ENCODE measurements around the gene ARL14.

The ARL14 gene

GRCh38 chr3:160676547-160677303, at the start of gene ARL14:
ARL14 (plus strand) TSS chr3:160677160; CDS start chr3:160677347, 187 bp downstream.
- H3K27ac Mint-ChIP-seq, result peak within 1 kb of the TSS; percentile 40
- peaks cover 4% of the 10 kb centered on the region for H3K4me1 Mint-ChIP-seq
- no peaks in the 10 kb centered on the region for H3K27me3 Mint-ChIP-seq
- ATAC-seq, result no peak
- no peaks in the 10 kb centered on the region for H3K9me3 Mint-ChIP-seq
- no peak within 1 kb of the TSS for H3K4me3 Mint-ChIP-seq
- H3K36me3 Mint-ChIP-seq, result no peaks in the 10 kb centered on the region

- Mint-ChIP-seq H3K27me3 (peaks cover 5% of the 10 kb centered on the region), H3K4me3 (no peak overlapping the region), H3K27ac (no peak overlapping the region), H3K9me3 (no peaks in the 10 kb centered on the region), H3K4me1 (no peaks in the 10 kb centered on the region), H3K36me3 (no peaks in the 10 kb centered on the region)
- no peak for ATAC-seq
Measured at GRCh38 chr3:160629491-160629890, 47.5 kb upstream of the ARL14 start.

- no peak overlapping the region for H3K27ac Mint-ChIP-seq
Measured at GRCh38 chr3:160633361-160634083, 43.4 kb upstream of the ARL14 start.

GRCh38 chr3:160635213-160635612, 41.7 kb upstream of the ARL14 start:
- ATAC-seq, result no peak
- no peaks in the 10 kb centered on the region for H3K36me3 Mint-ChIP-seq
- H3K4me3 Mint-ChIP-seq, result no peak overlapping the region
- peaks cover 8% of the 10 kb centered on the region for H3K27me3 Mint-ChIP-seq
- no peak overlapping the region for H3K27ac Mint-ChIP-seq
- H3K9me3 Mint-ChIP-seq, result no peaks in the 10 kb centered on the region
- no peaks in the 10 kb centered on the region for H3K4me1 Mint-ChIP-seq

More at GRCh38 chr3:160633361-160634083, 43.4 kb upstream of the ARL14 start:
- H3K36me3 Mint-ChIP-seq, result no peaks in the 10 kb centered on the region
- no peaks in the 10 kb centered on the region for H3K4me1 Mint-ChIP-seq
- H3K4me3 Mint-ChIP-seq, result no peak overlapping the region
- peaks cover 8% of the 10 kb centered on the region for H3K27me3 Mint-ChIP-seq
- H3K9me3 Mint-ChIP-seq, result no peaks in the 10 kb centered on the region
- ATAC-seq, result no peak

GRCh38 chr3:160637086-160637485, 39.9 kb upstream of the ARL14 start:
- Mint-ChIP-seq H3K36me3 (no peaks in the 10 kb centered on the region), H3K4me3 (no peak overlapping the region), H3K27ac (no peak overlapping the region), H3K9me3 (no peaks in the 10 kb centered on the region), H3K4me1 (no peaks in the 10 kb centered on the region), H3K27me3 (peaks cover 8% of the 10 kb centered on the region)
- ATAC-seq, result no peak

GRCh38 chr3:160638184-160638583, 38.8 kb upstream of the ARL14 start:
- Mint-ChIP-seq H3K4me1 (no peaks in the 10 kb centered on the region), H3K27ac (no peak overlapping the region), H3K9me3 (no peaks in the 10 kb centered on the region), H3K27me3 (peaks cover 8% of the 10 kb centered on the region), H3K4me3 (no peak overlapping the region), H3K36me3 (no peaks in the 10 kb centered on the region)
- ATAC-seq, result no peak

- Mint-ChIP-seq H3K27me3 (no peaks in the 10 kb centered on the region), H3K27ac (no peak overlapping the region), H3K4me3 (no peak overlapping the region), H3K36me3 (no peaks in the 10 kb centered on the region), H3K9me3 (no peaks in the 10 kb centered on the region), H3K4me1 (peaks cover 5% of the 10 kb centered on the region)
- ATAC-seq, result no peak
Measured at GRCh38 chr3:160641665-160642309, 35.2 kb upstream of the ARL14 start.

- Mint-ChIP-seq H3K9me3 (no peaks in the 10 kb centered on the region), H3K4me1 (peaks cover 5% of the 10 kb centered on the region), H3K27ac (no peak overlapping the region), H3K4me3 (no peak overlapping the region), H3K36me3 (no peaks in the 10 kb centered on the region), H3K27me3 (no peaks in the 10 kb centered on the region)
- peak; percentile 76 for ATAC-seq
Measured at GRCh38 chr3:160643994-160644393, 33.0 kb upstream of the ARL14 start.

- no peak overlapping the region for H3K4me3 Mint-ChIP-seq
- no peak overlapping the region for H3K27ac Mint-ChIP-seq
- ATAC-seq, result no peak
- H3K36me3 Mint-ChIP-seq, result no peaks in the 10 kb centered on the region
- no peaks in the 10 kb centered on the region for H3K9me3 Mint-ChIP-seq
- H3K4me1 Mint-ChIP-seq, result peaks cover 5% of the 10 kb centered on the region
- H3K27me3 Mint-ChIP-seq, result no peaks in the 10 kb centered on the region
Measured at GRCh38 chr3:160644491-160644890, 32.5 kb upstream of the ARL14 start.

GRCh38 chr3:160648701-160649100, 28.3 kb upstream of the ARL14 start:
- Mint-ChIP-seq H3K27ac (no peak overlapping the region), H3K9me3 (no peaks in the 10 kb centered on the region), H3K27me3 (no peaks in the 10 kb centered on the region), H3K4me1 (peaks cover 5% of the 10 kb centered on the region), H3K4me3 (no peak overlapping the region), H3K36me3 (no peaks in the 10 kb centered on the region)
- no peak for ATAC-seq

- Mint-ChIP-seq H3K9me3 (no peaks in the 10 kb centered on the region), H3K4me1 (peaks cover 5% of the 10 kb centered on the region), H3K27me3 (no peaks in the 10 kb centered on the region), H3K36me3 (no peaks in the 10 kb centered on the region), H3K27ac (no peak overlapping the region), H3K4me3 (no peak overlapping the region)
- no peak for ATAC-seq
Measured at GRCh38 chr3:160649596-160649995, 27.4 kb upstream of the ARL14 start.

- Mint-ChIP-seq H3K27ac (no peak overlapping the region), H3K27me3 (no peaks in the 10 kb centered on the region), H3K36me3 (no peaks in the 10 kb centered on the region), H3K4me3 (no peak overlapping the region), H3K4me1 (peaks cover 8% of the 10 kb centered on the region), H3K9me3 (no peaks in the 10 kb centered on the region)
- ATAC-seq, result no peak
Measured at GRCh38 chr3:160653512-160653911, 23.4 kb upstream of the ARL14 start.

- no peak for ATAC-seq
- no peaks in the 10 kb centered on the region for H3K36me3 Mint-ChIP-seq
- H3K4me1 Mint-ChIP-seq, result peaks cover 17% of the 10 kb centered on the region
- H3K4me3 Mint-ChIP-seq, result no peak overlapping the region
- H3K27ac Mint-ChIP-seq, result no peak overlapping the region
- H3K27me3 Mint-ChIP-seq, result no peaks in the 10 kb centered on the region
- H3K9me3 Mint-ChIP-seq, result peaks cover 3% of the 10 kb centered on the region
Measured at GRCh38 chr3:160660902-160661301, 16.1 kb upstream of the ARL14 start.

GRCh38 chr3:160661660-160662059, 15.3 kb upstream of the ARL14 start:
- Mint-ChIP-seq H3K4me1 (peaks cover 24% of the 10 kb centered on the region), H3K4me3 (no peak overlapping the region), H3K27me3 (no peaks in the 10 kb centered on the region), H3K27ac (no peak overlapping the region), H3K9me3 (peaks cover 4% of the 10 kb centered on the region), H3K36me3 (no peaks in the 10 kb centered on the region)
- no peak for ATAC-seq

GRCh38 chr3:160665231-160665630, 11.7 kb upstream of the ARL14 start:
- Mint-ChIP-seq H3K4me3 (peak overlapping the region; percentile 74), H3K27me3 (no peaks in the 10 kb centered on the region), H3K4me1 (peaks cover 44% of the 10 kb centered on the region), H3K36me3 (no peaks in the 10 kb centered on the region), H3K9me3 (peaks cover 4% of the 10 kb centered on the region), H3K27ac (peak overlapping the region; percentile 94)
- ATAC-seq, result peak; percentile 82

All from stimulated activated memory B cell treated with anti-CD40 and anti-IgM and Interleukin-4, amounts not matched to agents 10 μg/mL and 1 μg/mL and 100 μg/mL, for 72 hours (primary cell).